Colonic mucosa (tissue), 4 donors: ENCODE results near the gene ATP2A3. TPM values are rescaled to one million over a fixed set of nuclear protein-coding genes. Genes with fewer than 3 reads are reported as not detected.
"Not testable (repeated sequence)": the region's sequence is repeated elsewhere in the genome, so short reads cannot be mapped to it uniquely, and the experiment has no call there.

Experiments
- DNase-seq: peaks from one replicate; pipeline ENCODE4 v3.0.0-alpha.2; 2020
- H3K27ac ChIP-seq: fragments of 200-600 bp; one replicate; pipeline ENCODE4 v1.8.0; 2021
- H3K27me3 ChIP-seq: fragments of 200-600 bp; one replicate; pipeline ENCODE4 v1.8.0; 2021
- H3K36me3 ChIP-seq: fragments of 200-600 bp; one replicate; pipeline ENCODE4 v1.8.0; 2021
- H3K4me1 ChIP-seq: fragments of 200-600 bp; one replicate; pipeline ENCODE4 v1.8.0; 2021; ENCODE audit warnings: mild to moderate bottlenecking
- H3K4me3 ChIP-seq: fragments of 200-600 bp; one replicate; pipeline ENCODE4 v1.8.0; 2021
- H3K9ac ChIP-seq, 2 donors: one replicate each; pipeline ENCODE4 v1.7.0; 2013; ENCODE audit warnings: control low read depth in 2 of 2, low read depth in 2 of 2, low read length in 2 of 2
- H3K9me3 ChIP-seq: fragments of 200-600 bp; one replicate; pipeline ENCODE4 v1.8.0; 2021
- CTCF ChIP-seq: fragments of 200-600 bp; IDR thresholded peaks from one replicate; pipeline ENCODE4 v1.8.0; 2022; ENCODE audit warnings: antibody characterized with exemption, mild to moderate bottlenecking
- intact Hi-C: fragments of 100-400 bp; cut with DNase I; formaldehyde crosslinking; loops from one replicate; pipeline ENCODE4 v1.14.1; 2022
- total RNA-seq, 2 donors: library from RNA; stranded (reverse); fragmentation: NEBNext Ultra II Directional in 1 of 2; extraction: Animal tissue kit (Norgen Biotek cat#: 25700) in 1 of 2; gene quantifications; one replicate each; pipeline ENCODE4 v1.2.1, GENCODE V29; 2021
- donor health status: healthy.
- donor health status: DM: no; HTN: no; CAD: no.
- donor health status: DM: no; HTN: no; CAD: no.

ATP2A3 gene
- total RNA-seq, 2 donors from 2014 or later = 197 to 308 TPM

DNA sequence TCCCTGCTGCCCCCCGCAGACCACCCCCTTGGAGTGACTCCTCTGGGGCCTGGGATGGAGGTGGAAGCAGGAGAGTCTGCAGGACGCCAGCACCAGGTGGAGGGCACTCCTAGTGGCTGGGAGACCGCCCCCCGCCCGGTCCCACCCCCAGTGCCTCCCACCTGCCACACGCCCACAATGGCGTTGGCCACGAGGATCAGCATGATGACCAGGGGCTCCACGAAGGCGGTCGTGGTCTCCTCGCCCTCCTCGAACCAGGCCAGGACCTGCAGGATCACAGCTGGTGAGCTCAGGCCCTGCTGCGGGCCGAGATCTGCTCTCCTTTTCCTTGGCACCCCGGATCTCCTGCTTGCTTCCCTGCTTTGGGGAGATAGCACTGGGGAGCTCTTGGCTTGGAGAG is 12.8 kb downstream of the ATP2A3 start:
- Histone ChIP-seq H3K4me1 (no peaks in the 10 kb centered on the region), H3K4me3 (no peak overlapping the region), H3K27ac (no peak overlapping the region), H3K36me3 (peaks cover 10% of the 10 kb centered on the region), H3K27me3 (no peaks in the 10 kb centered on the region), H3K9ac (no peak overlapping the region), H3K9me3 (no peaks in the 10 kb centered on the region)
- DNase-seq = no peak
- intact Hi-C loops = no loop called here
- TF ChIP-seq CTCF = no peak

DNA sequence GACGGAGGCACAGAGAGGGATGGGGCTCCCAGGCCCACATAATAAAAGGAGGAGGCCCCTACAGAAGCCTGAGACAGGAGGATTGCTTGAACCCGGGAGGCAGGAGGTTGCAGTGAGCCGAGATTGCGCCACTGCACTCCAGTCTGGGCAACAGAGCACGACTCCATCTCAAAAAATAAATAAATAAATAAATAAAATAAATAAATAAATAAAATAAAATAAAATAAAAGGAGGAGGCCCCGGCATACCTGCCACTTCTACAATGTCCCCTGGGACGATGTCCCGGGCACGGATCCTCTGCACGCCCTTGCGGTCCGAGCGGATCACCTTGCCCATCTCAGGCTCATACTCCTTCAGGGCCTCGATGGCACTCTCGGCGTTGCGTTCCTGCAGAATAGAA is 13.2 kb downstream of the ATP2A3 start:
- H3K4me3 ChIP-seq = no peak overlapping the region
- H3K27ac ChIP-seq = no peak overlapping the region
- no peak for DNase-seq
- no peak for TF ChIP-seq CTCF
- no peaks in the 10 kb centered on the region for H3K27me3 ChIP-seq
- no peaks in the 10 kb centered on the region for H3K9me3 ChIP-seq
- H3K36me3 ChIP-seq = peaks cover 10% of the 10 kb centered on the region
- no peak overlapping the region for H3K9ac ChIP-seq
- intact Hi-C loops = no loop called here
- H3K4me1 ChIP-seq = no peaks in the 10 kb centered on the region

GRCh38 chr17:3950584-3950983 is 13.7 kb downstream of the ATP2A3 start:
- DNase-seq = no peak

DNA sequence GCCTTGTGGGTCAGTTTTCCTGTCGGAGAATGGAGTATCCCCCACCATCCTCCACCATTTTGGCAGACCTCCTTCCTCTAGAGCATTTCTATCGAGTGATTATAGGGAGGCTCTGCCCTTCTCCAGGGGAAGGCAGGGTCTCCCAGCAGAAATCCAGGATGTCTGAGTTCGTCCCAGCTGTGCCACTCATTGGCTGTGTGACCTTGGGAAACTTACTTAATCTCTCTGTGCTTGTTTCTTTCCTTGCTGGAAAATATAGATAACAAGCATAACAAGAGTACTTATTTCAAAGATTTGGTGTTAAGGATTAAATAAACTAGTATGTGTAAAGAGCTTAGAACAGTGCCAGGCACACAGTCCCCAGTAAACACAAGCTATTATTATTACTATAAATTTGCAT is 14.8 kb downstream of the ATP2A3 start:
- peaks cover 13% of the 10 kb centered on the region for H3K36me3 ChIP-seq
- no peak overlapping the region for H3K4me3 ChIP-seq
- H3K27me3 ChIP-seq = no peaks in the 10 kb centered on the region
- intact Hi-C loops = no loop called here
- H3K4me1 ChIP-seq = no peaks in the 10 kb centered on the region
- no peak for DNase-seq
- no peaks in the 10 kb centered on the region for H3K9me3 ChIP-seq
- no peak overlapping the region for H3K27ac ChIP-seq
- no peak for TF ChIP-seq CTCF
- no peak overlapping the region for H3K9ac ChIP-seq

More at GRCh38 chr17:3950584-3950983, 13.7 kb downstream of the ATP2A3 start:
- no peak for TF ChIP-seq CTCF
- H3K36me3 ChIP-seq = peaks cover 10% of the 10 kb centered on the region
- H3K9ac ChIP-seq = no peak overlapping the region
- no peaks in the 10 kb centered on the region for H3K27me3 ChIP-seq
- no peak overlapping the region for H3K4me3 ChIP-seq
- intact Hi-C loops = no loop called here
- no peaks in the 10 kb centered on the region for H3K9me3 ChIP-seq
- H3K4me1 ChIP-seq = no peaks in the 10 kb centered on the region
- H3K27ac ChIP-seq = no peak overlapping the region

- H3K9me3 ChIP-seq, H3K27ac ChIP-seq, H3K4me3 ChIP-seq, H3K27me3 ChIP-seq, intact Hi-C loops, DNase-seq, H3K9ac ChIP-seq, H3K4me1 ChIP-seq: not testable (repeated sequence)
- peaks cover 15% of the 10 kb centered on the region for H3K36me3 ChIP-seq
Measured at GRCh38 chr17:3948551-3948950, 15.7 kb downstream of the ATP2A3 start.

- no peak for DNase-seq
- Histone ChIP-seq H3K27me3 (no peaks in the 10 kb centered on the region), H3K4me1 (no peaks in the 10 kb centered on the region), H3K27ac (no peak overlapping the region), H3K4me3 (no peak overlapping the region), H3K9ac (no peak overlapping the region), H3K9me3 (no peaks in the 10 kb centered on the region), H3K36me3 (peaks cover 15% of the 10 kb centered on the region)
- intact Hi-C loops = no loop called here
- TF ChIP-seq CTCF = no peak
Measured at GRCh38 chr17:3947318-3947810, 16.9 kb downstream of the ATP2A3 start.
